Cardiac muscle cell (in vitro differentiated cells and primary cell): ENCODE data around the gene OR8B8. TPM values are rescaled to one million over a fixed set of nuclear protein-coding genes. Genes with fewer than 3 reads are reported as not detected.

Experiments
- DNase-seq, 2 donors: peaks; one replicate each; pipeline versions ENCODE4 v3.0.0 to v3.0.0-alpha.2; 2010 to 2017; ENCODE audit warnings: low read depth in 1 of 2, low spot score in 1 of 2
- H3K27ac ChIP-seq: fragments of 200-600 bp; sonication (generic); 2 replicates; pipeline ENCODE4 v1.5.1; 2016
- H3K27me3 ChIP-seq: fragments of 200-600 bp; sonication (generic); 2 replicates; pipeline ENCODE4 v1.6.0; 2016; ENCODE audit warnings: control low read depth
- H3K36me3 ChIP-seq: fragments of 200-600 bp; sonication (generic); 2 replicates; pipeline ENCODE4 v1.5.1; 2016; ENCODE audit warnings: control low read depth
- H3K4me1 ChIP-seq: fragments of 200-600 bp; sonication (generic); 2 replicates; pipeline ENCODE4 v1.8.1; 2017; ENCODE audit warnings: low read depth, mild to moderate bottlenecking, mixed run types
- H3K4me3 ChIP-seq: fragments of 200-600 bp; sonication (generic); 2 replicates; pipeline ENCODE4 v1.5.1; 2016; ENCODE audit warnings: mild to moderate bottlenecking
- H3K9me3 ChIP-seq: fragments of 200-600 bp; sonication (generic); 2 replicates; pipeline ENCODE4 v1.5.1; 2017; ENCODE audit warnings: low read depth, mild to moderate bottlenecking, control low read depth
- polyA plus RNA-seq: library from polyadenylated mRNA; unstranded; fragments of >200 nt; fragmentation: Nextera tagmentation; extraction: Ambion mirVana; gene quantifications from 2 replicates; pipeline ENCODE4 v1.2.1, GENCODE V29; 2016
- total RNA-seq: library from RNA; depleted of rRNA; stranded (reverse); fragments of >200 nt; gene quantifications from 2 replicates; pipeline ENCODE4 v1.2.3, GENCODE V29; 2016
- TF ChIP-seq, protein P1 (sequence below): IDR thresholded peaks from 2 replicates; pipeline ENCODE4 v1.5.1; 2012; ENCODE audit warnings: low read depth, mild to moderate bottlenecking, low read length

OR8B8 gene, protein sequence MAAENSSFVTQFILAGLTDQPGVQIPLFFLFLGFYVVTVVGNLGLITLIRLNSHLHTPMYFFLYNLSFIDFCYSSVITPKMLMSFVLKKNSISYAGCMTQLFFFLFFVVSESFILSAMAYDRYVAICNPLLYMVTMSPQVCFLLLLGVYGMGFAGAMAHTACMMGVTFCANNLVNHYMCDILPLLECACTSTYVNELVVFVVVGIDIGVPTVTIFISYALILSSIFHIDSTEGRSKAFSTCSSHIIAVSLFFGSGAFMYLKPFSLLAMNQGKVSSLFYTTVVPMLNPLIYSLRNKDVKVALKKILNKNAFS
- total RNA-seq: not detected in 2 replicates
- not detected in 2 replicates for polyA plus RNA-seq

DNA sequence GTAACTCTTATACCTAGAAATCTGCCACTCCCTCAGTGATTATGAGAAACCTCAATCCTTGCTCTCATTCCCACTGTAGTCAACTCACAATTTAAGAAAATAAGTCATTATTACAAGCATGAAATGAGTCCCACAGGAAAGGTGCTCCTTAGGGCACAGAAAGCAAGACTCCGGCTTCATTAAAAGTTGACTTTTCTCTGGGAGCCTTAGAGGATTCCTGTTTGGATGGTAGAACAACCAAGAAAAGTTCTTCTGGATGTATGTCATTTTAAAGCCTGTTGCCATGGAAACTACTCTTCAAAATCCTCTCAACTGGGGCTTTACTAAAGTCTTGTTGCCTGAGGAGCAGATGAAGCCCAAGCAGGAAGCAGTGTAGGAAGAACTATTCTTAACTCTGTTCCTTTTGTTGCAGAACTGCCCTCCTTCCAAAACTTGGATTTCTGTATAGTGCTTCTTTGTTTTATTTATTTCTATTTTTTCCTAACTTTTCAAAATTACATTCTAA is at the start of gene OR8B8:
OR8B8 (minus strand) TSS at position 51 of the 505 bp plus-strand sequence. CDS start 4,611 bp downstream, outside the sequence.
- Histone ChIP-seq H3K4me3 (no peak within 1 kb of the TSS), H3K9me3 (no peaks in the 10 kb centered on the region), H3K4me1 (no peaks in the 10 kb centered on the region), H3K27ac (no peak within 1 kb of the TSS), H3K36me3 (no peaks in the 10 kb centered on the region), H3K27me3 (no peaks in the 10 kb centered on the region)
- TF ChIP-seq, protein P1, sequence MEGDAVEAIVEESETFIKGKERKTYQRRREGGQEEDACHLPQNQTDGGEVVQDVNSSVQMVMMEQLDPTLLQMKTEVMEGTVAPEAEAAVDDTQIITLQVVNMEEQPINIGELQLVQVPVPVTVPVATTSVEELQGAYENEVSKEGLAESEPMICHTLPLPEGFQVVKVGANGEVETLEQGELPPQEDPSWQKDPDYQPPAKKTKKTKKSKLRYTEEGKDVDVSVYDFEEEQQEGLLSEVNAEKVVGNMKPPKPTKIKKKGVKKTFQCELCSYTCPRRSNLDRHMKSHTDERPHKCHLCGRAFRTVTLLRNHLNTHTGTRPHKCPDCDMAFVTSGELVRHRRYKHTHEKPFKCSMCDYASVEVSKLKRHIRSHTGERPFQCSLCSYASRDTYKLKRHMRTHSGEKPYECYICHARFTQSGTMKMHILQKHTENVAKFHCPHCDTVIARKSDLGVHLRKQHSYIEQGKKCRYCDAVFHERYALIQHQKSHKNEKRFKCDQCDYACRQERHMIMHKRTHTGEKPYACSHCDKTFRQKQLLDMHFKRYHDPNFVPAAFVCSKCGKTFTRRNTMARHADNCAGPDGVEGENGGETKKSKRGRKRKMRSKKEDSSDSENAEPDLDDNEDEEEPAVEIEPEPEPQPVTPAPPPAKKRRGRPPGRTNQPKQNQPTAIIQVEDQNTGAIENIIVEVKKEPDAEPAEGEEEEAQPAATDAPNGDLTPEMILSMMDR: no peak
- no peak for DNase-seq

- no peak overlapping the region for H3K4me3 ChIP-seq
- H3K9me3 ChIP-seq: no peaks in the 10 kb centered on the region
- peak in 1 of 2 donors; percentile 17 for DNase-seq
- H3K27me3 ChIP-seq: no peaks in the 10 kb centered on the region
- TF ChIP-seq, protein P1: no peak
- H3K36me3 ChIP-seq: no peaks in the 10 kb centered on the region
- no peaks in the 10 kb centered on the region for H3K4me1 ChIP-seq
- H3K27ac ChIP-seq: no peak overlapping the region
Measured at GRCh38 chr11:124493016-124493655, 47.6 kb upstream of the OR8B8 start.

- TF ChIP-seq, protein P1: no peak
- peaks cover 8% of the 10 kb centered on the region for H3K4me1 ChIP-seq
- H3K4me3 ChIP-seq: no peak overlapping the region
- H3K27me3 ChIP-seq: no peaks in the 10 kb centered on the region
- H3K27ac ChIP-seq: no peak overlapping the region
- H3K36me3 ChIP-seq: no peaks in the 10 kb centered on the region
- H3K9me3 ChIP-seq: no peaks in the 10 kb centered on the region
- DNase-seq: no peak
Measured at GRCh38 chr11:124483422-124483821, 37.9 kb upstream of the OR8B8 start.

GRCh38 chr11:124482362-124483147 is 37.1 kb upstream of the OR8B8 start:
- Histone ChIP-seq H3K9me3 (no peaks in the 10 kb centered on the region), H3K4me3 (no peak overlapping the region), H3K36me3 (no peaks in the 10 kb centered on the region), H3K4me1 (peaks cover 8% of the 10 kb centered on the region), H3K27ac (peak overlapping the region; percentile 5), H3K27me3 (no peaks in the 10 kb centered on the region)
- TF ChIP-seq, protein P1: no peak
- peak; percentile 39 to 57 for DNase-seq
